Stimulated activated naive CD8-positive, alpha-beta T cell treated with anti-CD3 and anti-CD28 coated beads, Interleukin-15, amount 100 ng/mL, for 72 hours (primary cell): ENCODE measurements around the gene FSCN2.

Experiments
- ATAC-seq: fragments of 150-1000 bp; cut with Tn5 transposase; 2 replicates; pipeline ENCODE4 v1.10.0; 2021; ENCODE audit warnings: mild to moderate bottlenecking, moderate library complexity
- DNase-seq, 2 donors: peaks; one replicate each; pipeline ENCODE4 v3.0.0; 2021 to 2022
- H3K27ac Mint-ChIP-seq, 2 donors: one replicate each; pipeline ENCODE4 v1.8.0; 2022; ENCODE audit warnings: mild to moderate bottlenecking in 2 of 2, mixed read lengths in 2 of 2, moderate library complexity in 2 of 2
- H3K27me3 Mint-ChIP-seq: one replicate; pipeline ENCODE4 v1.8.0; 2022; ENCODE audit warnings: mixed read lengths
- H3K4me1 Mint-ChIP-seq: one replicate; pipeline ENCODE4 v1.8.0; 2022; ENCODE audit warnings: mild to moderate bottlenecking, mixed read lengths
- H3K4me3 Mint-ChIP-seq, 2 donors: one replicate each; pipeline ENCODE4 v1.8.0; 2022; ENCODE audit warnings: mild to moderate bottlenecking in 2 of 2, mixed read lengths in 2 of 2, moderate library complexity in 1 of 2
- H3K9me3 Mint-ChIP-seq, 2 donors: one replicate each; pipeline ENCODE4 v1.8.0; 2022; ENCODE audit warnings: mixed read lengths in 2 of 2

FSCN2 gene

GRCh38 chr17:81516439-81516838 is 11.7 kb upstream of the FSCN2 start:
- ATAC-seq (no peak), DNase-seq (no peak)
- peaks cover 50% of the 10 kb centered on the region for H3K4me1 Mint-ChIP-seq
- H3K27me3 Mint-ChIP-seq = no peaks in the 10 kb centered on the region
- no peaks in the 10 kb centered on the region for H3K9me3 Mint-ChIP-seq
- H3K4me3 Mint-ChIP-seq = peak overlapping the region; percentile 95 to 97
- no peak overlapping the region for H3K27ac Mint-ChIP-seq

DNA sequence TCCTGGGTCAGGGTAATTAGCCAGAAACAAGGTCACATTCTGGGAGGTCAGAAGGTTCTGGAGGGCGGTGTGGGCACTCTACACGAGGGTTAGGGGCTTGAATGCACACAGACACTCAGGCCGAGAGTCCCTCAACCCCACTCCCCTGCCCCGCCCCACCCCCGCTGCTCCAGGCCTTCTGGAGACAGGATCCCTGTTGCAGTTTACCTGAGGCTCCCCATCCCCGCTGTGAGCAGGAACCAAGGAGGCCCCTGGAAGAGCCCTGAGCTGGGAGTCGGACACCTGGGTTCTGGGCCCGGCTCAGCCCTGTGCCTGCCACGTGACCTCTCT is 11.2 kb upstream of the FSCN2 start:
- Mint-ChIP-seq H3K27me3 (no peaks in the 10 kb centered on the region), H3K9me3 (no peaks in the 10 kb centered on the region), H3K4me1 (peaks cover 47% of the 10 kb centered on the region), H3K27ac (no peak overlapping the region), H3K4me3 (peak overlapping the region in 1 of 2 donors; percentile 97)
- no peak for DNase-seq
- no peak for ATAC-seq

DNA sequence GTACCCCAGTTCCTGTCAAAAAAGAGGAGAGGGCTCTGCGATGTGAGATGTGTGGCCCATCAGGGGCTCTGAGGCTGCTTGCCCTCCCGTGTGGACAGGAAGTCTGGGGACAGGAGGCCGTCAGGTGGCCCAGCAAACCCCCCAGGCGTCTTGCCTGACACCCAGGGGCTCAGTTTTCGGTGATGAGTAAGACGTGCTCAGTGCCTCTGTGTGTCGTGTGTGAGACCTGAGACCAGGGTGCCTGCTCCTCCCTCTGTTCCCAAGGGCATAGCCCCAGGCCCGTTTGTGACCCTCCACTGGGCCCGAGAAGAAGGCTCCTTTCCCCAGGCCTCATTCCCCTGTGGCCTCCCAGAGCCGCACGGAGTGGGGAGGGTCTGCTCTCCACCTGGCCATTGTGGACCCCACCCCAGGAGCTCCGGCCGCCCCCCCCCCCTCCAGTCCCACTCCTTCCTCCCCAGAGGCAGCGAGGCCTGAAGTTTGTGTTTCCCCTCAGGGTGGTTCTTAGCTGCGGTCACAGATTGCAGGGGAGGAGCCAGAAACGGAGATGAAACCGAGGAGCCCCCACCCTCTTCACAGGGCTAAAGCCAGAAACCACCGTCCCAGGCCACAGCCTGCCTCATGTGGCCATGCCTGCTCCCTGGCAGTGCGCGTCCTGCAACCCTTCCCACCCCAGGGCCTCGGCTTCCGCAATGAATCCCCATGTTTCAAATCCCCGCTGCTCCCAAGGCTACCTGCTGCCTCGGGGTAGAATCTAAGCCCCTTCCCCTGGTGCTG is 10.7 kb upstream of the FSCN2 start:
- DNase-seq (no peak), ATAC-seq (no peak)
- Mint-ChIP-seq H3K9me3 (no peaks in the 10 kb centered on the region), H3K4me1 (peaks cover 47% of the 10 kb centered on the region), H3K27me3 (peaks cover 4% of the 10 kb centered on the region), H3K4me3 (peak overlapping the region; percentile 4 to 50), H3K27ac (no peak overlapping the region)

- Mint-ChIP-seq H3K27me3 (peaks cover 10% of the 10 kb centered on the region), H3K27ac (no peak overlapping the region), H3K4me3 (peak overlapping the region; percentile 4 to 50), H3K4me1 (peaks cover 47% of the 10 kb centered on the region), H3K9me3 (no peaks in the 10 kb centered on the region)
- DNase-seq (no peak), ATAC-seq (no peak)
Measured at GRCh38 chr17:81518113-81518784, 9.9 kb upstream of the FSCN2 start.

DNA sequence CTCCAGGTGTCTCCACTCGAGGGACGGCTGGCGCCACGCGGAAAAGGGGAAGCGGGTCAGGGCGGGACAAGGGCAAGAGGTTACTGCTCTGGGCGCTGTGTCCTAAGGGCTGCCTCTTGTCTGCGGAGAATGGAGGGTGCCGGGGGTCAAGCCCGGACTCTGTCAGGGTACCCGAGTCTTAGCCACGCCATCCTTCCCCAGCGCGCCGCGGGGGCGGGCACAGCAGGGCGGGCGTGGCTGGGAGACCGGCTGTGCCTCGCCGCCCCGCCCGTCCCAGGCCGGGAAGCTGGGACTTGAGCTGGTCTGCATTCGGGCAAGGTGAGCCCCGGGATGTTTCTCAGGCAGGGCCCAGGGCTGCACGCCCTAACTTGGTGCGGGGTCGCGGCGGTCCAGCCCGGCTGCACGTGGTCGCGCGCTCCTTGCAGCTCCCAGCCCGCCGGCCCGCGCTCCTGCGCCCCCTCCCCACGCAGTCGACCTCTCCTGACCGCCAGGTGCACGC is 9.3 kb upstream of the FSCN2 start:
- DNase-seq = no peak
- H3K9me3 Mint-ChIP-seq = no peaks in the 10 kb centered on the region
- peaks cover 16% of the 10 kb centered on the region for H3K27me3 Mint-ChIP-seq
- peaks cover 42% of the 10 kb centered on the region for H3K4me1 Mint-ChIP-seq
- H3K4me3 Mint-ChIP-seq = peak overlapping the region in 1 of 2 donors; percentile 72
- no peak for ATAC-seq
- H3K27ac Mint-ChIP-seq = no peak overlapping the region

DNA sequence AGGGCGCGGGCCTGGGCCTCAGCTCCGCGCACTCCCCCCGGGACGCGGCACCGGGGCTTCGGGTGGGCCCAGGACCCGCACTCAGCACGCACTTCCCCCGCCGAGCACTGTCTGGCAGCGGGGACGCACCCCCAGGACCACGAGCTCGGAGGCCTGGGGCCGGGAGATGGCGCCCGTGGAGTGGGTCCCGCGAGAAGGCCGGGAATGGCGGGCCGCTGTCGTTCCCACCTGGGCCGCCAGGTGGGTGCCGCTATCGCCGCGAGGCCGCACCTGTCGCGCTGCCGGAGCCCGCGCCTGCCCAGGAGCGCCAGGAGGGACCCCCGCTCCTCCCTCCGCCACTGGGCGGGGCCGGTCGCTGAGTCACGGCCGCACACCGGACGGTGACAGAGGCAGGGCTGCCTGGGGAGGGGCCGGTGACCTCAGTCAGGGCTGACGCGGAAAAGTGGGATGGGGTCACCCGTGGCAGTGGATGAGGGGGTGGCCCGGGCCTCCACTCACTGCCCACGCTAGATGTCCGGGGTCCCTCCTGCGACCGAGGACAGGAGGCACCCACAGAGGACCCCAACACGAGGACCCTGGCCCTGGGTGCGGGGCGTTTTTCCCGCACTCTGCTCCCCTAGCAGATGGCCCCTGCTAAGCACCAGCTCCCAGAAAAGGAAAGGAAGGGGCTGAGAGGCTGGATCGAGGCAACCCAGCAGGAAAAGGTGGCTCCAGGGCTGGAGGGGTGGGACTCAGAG is 8.7 kb upstream of the FSCN2 start:
- no peak overlapping the region for H3K27ac Mint-ChIP-seq
- H3K4me3 Mint-ChIP-seq = peak overlapping the region; percentile 49 to 72
- H3K4me1 Mint-ChIP-seq = peaks cover 42% of the 10 kb centered on the region
- peak; percentile 52 to 70 for DNase-seq
- ATAC-seq = peak; percentile 54
- peaks cover 21% of the 10 kb centered on the region for H3K27me3 Mint-ChIP-seq
- H3K9me3 Mint-ChIP-seq = no peaks in the 10 kb centered on the region

DNA sequence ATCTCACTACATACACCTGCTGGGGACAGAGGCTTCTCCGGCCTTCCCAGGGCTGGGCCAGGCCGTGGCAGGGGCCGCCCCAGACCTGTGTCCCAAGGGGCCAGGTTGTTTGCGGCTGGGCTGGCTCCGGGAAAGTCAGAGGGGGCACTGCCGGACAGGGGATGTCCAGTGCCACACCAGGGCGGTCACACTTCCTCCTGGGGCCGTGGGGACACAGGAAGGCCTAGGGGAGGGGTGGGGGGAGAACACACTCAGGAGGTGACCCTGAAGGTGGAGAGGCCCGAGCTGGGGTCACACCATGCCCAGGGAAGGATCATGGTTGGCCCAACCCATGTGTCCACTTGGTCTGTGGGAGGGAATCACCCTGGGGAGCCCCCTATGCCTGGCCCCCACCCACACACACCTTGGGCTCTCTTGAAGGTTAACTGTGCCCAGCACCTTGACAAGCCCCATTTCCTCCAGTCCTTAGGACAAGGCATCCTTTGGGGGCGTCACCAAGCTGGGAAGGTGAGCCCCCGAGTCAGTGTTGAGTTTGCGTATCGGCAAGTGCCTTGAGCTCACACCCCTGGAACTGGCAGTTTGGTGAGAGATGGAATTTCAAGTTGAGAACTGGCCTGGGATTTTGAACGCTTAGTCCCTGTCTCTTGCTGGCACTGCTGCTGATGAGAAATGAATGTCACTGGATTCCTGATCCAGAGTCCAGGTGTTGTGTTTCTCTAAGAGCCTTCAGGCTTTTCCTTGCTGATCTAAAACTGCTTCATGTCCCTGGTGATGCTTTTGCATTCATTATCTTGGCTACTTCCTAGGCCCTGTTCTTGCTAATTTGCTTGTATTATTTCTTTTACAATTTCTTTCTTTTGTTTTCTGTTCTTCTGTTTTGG is 7.9 kb upstream of the FSCN2 start:
- Mint-ChIP-seq H3K27ac (peak overlapping the region in 1 of 2 donors; percentile 4), H3K4me1 (peaks cover 39% of the 10 kb centered on the region), H3K27me3 (peaks cover 29% of the 10 kb centered on the region)

GRCh38 chr17:81522491-81523401 is 5.4 kb upstream of the FSCN2 start:
- Mint-ChIP-seq H3K27me3 (peaks cover 47% of the 10 kb centered on the region), H3K27ac (no peak overlapping the region), H3K9me3 (no peaks in the 10 kb centered on the region), H3K4me3 (no peak overlapping the region), H3K4me1 (peaks cover 14% of the 10 kb centered on the region)
- ATAC-seq (no peak), DNase-seq (no peak)

More for the DNA sequence above, 7.9 kb upstream of the FSCN2 start:
- ATAC-seq (no peak), DNase-seq (no peak)
- Mint-ChIP-seq H3K9me3 (no peaks in the 10 kb centered on the region), H3K4me3 (peak overlapping the region; percentile 49 to 72)

GRCh38 chr17:81523402-81524038 is 4.7 kb upstream of the FSCN2 start:
- ATAC-seq = no peak
- no peak for DNase-seq
- H3K4me3 Mint-ChIP-seq = no peak overlapping the region
- H3K27me3 Mint-ChIP-seq = peaks cover 47% of the 10 kb centered on the region
- no peak overlapping the region for H3K27ac Mint-ChIP-seq
- H3K4me1 Mint-ChIP-seq = peaks cover 7% of the 10 kb centered on the region
- no peaks in the 10 kb centered on the region for H3K9me3 Mint-ChIP-seq

- no peaks in the 10 kb centered on the region for H3K9me3 Mint-ChIP-seq
- H3K4me1 Mint-ChIP-seq = peaks cover 4% of the 10 kb centered on the region
- DNase-seq (no peak), ATAC-seq (no peak)
- H3K4me3 Mint-ChIP-seq = no peak overlapping the region
- no peak overlapping the region for H3K27ac Mint-ChIP-seq
- peaks cover 47% of the 10 kb centered on the region for H3K27me3 Mint-ChIP-seq
Measured at GRCh38 chr17:81524039-81524864, 3.9 kb upstream of the FSCN2 start.

GRCh38 chr17:81524865-81525159 is 3.4 kb upstream of the FSCN2 start:
- DNase-seq (no peak), ATAC-seq (no peak)
- no peak overlapping the region for H3K27ac Mint-ChIP-seq
- no peaks in the 10 kb centered on the region for H3K9me3 Mint-ChIP-seq
- H3K4me3 Mint-ChIP-seq = no peak overlapping the region
- no peaks in the 10 kb centered on the region for H3K4me1 Mint-ChIP-seq
- H3K27me3 Mint-ChIP-seq = peaks cover 47% of the 10 kb centered on the region

DNA sequence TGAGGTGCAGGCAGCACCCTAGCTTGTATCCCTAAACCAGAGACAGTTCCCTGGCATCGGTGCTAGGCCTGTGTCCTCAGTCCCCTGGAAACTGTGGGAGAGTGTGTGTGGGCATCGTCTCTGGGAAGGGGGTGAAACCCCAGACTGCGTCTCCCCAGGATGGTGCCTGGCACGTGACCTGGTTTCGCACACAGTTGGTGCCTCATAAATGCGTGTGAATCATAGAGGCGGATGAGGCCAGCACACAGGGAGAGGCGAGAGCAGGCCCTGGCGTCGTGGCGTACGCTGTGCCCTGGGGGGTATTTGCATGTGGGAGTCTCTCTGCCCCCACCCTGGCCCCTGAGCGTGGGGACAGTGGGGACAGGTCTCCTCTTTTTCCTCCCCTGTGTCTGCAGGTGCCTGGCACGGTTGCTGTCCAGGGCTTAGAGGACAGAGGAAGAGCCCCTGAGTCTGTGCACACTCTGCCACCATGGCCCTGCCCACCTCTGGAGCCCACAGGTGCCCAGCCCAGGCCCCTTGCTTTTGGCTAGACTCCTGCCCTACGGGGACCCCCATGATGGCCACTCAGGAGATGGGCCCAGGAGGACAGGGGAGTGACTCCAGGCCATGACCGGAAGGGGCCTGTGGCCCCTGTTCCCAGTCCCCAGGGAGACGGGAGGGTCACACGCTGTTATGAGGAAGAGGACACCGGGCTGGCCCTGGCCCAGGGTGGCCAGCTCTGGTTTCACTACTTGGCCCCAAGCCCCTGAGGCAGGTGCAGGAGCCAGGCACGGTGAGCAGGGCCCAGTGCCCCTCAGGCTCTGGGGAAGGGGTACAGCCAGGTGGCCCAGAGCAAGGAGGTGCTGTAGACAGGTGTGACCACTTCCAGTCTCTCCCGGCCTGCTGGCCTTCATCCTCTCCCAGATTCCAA is 1.3 kb upstream of the FSCN2 start:
- DNase-seq (no peak), ATAC-seq (no peak)
- Mint-ChIP-seq H3K4me3 (no peak overlapping the region), H3K4me1 (no peaks in the 10 kb centered on the region), H3K9me3 (no peaks in the 10 kb centered on the region), H3K27me3 (peaks cover 47% of the 10 kb centered on the region), H3K27ac (no peak overlapping the region)

GRCh38 chr17:81528384-81528650 is 140 bp downstream of the FSCN2 start:
- no peak overlapping the region for H3K4me3 Mint-ChIP-seq
- H3K27ac Mint-ChIP-seq = no peak overlapping the region
- no peaks in the 10 kb centered on the region for H3K4me1 Mint-ChIP-seq
- ATAC-seq (no peak), DNase-seq (no peak)
- H3K9me3 Mint-ChIP-seq = no peaks in the 10 kb centered on the region
- H3K27me3 Mint-ChIP-seq = peaks cover 40% of the 10 kb centered on the region
